Measurements from ENCODE around the gene LRP11. TPM values are rescaled to one million over a fixed set of nuclear protein-coding genes. Genes with fewer than 3 reads are reported as not detected.
"Not testable (repeated sequence)": the region's sequence is repeated elsewhere in the genome, so short reads cannot be mapped to it uniquely, and the experiment has no call there.

The LRP11 gene, protein sequence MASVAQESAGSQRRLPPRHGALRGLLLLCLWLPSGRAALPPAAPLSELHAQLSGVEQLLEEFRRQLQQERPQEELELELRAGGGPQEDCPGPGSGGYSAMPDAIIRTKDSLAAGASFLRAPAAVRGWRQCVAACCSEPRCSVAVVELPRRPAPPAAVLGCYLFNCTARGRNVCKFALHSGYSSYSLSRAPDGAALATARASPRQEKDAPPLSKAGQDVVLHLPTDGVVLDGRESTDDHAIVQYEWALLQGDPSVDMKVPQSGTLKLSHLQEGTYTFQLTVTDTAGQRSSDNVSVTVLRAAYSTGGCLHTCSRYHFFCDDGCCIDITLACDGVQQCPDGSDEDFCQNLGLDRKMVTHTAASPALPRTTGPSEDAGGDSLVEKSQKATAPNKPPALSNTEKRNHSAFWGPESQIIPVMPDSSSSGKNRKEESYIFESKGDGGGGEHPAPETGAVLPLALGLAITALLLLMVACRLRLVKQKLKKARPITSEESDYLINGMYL
- total RNA-seq (0.49 TPM), polyA plus RNA-seq (1 to 10 TPM in 2 of 4 donors, under 1 TPM in 2; 0.42 to 1.3 (median 0.93) TPM)

DNA sequence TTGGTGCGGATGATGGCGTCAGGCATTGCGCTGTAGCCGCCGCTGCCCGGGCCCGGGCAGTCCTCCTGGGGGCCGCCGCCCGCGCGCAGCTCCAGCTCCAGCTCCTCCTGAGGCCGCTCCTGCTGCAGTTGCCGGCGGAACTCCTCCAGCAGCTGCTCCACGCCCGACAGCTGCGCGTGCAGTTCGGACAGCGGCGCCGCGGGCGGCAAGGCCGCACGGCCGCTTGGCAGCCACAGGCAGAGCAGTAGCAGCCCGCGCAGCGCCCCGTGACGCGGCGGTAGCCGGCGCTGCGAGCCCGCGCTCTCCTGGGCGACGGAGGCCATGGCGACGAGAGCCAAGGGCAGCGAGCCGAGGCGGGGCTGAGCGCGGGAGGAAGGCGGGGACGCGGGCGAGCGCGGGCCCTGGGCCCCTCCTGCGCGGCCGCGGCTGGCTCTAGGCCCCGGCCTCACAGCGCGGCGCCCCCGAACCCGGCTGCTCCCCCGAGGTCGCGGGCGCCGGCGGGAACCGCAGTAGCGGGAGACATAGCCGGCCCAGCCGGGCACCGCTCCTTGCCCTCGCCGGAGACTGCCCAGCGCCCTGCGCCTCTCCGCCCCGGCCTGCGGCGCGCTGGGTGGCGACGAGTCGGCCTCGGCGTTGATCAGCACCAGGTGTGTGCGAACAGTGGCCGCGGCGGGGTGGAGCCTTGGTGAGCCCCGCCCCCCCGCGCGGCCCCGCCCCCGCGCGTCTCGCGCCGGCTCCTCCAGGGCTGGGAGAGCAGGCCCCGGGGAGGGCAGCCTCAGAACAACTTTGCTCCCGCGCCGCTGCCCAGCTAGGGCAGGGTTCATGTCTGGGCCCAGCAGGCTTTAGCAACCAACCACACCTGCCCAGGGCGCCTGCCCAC, at the start of gene LRP11:
LRP11 (minus strand) TSS at position 662 of the 880 bp plus-strand sequence; CDS start at position 323, 339 bp downstream.
- Mint-ChIP-seq H3K4me3 (peak within 1 kb of the TSS; percentile 83 to 86 (median 84)), H3K9me3 (no peaks in the 10 kb centered on the region), H3K27me3 (peaks cover 40% of the 10 kb centered on the region), H3K27ac (peak within 1 kb of the TSS in 2 of 3 donors; percentile 41 to 54), H3K36me3 (peaks cover 3% of the 10 kb centered on the region), H3K4me1 (peaks cover 0 to 13% (median 7%) of the 10 kb centered on the region in 4 donors)
- H3K4me3 ChIP-seq (ENCODE audit: low read depth, low read length) = no peak within 1 kb of the TSS
- no peaks in the 10 kb centered on the region for H3K36me3 ChIP-seq (ENCODE audit: control insufficient read depth, insufficient read depth, low read length)
- peaks cover 16% of the 10 kb centered on the region for H3K27me3 ChIP-seq (ENCODE audit: control insufficient read depth, insufficient read depth, low read length)
- peak; percentile 69 to 82 (median 80) for DNase-seq
- ATAC-seq (ENCODE audit: low read depth in 2 of 2) = peak; percentile 86 to 87
- H3K9me3 ChIP-seq (ENCODE audit: control insufficient read depth in 2 of 2, low read length in 2 of 2) = no peaks in the 10 kb centered on the region
- H3K4me1 ChIP-seq (ENCODE audit: control insufficient read depth, insufficient read depth, low read length, poor library complexity, severe bottlenecking) = peaks cover 13% of the 10 kb centered on the region
- H3K27ac ChIP-seq (ENCODE audit: insufficient read depth, low read length, poor library complexity, severe bottlenecking) = no peak within 1 kb of the TSS

DNA sequence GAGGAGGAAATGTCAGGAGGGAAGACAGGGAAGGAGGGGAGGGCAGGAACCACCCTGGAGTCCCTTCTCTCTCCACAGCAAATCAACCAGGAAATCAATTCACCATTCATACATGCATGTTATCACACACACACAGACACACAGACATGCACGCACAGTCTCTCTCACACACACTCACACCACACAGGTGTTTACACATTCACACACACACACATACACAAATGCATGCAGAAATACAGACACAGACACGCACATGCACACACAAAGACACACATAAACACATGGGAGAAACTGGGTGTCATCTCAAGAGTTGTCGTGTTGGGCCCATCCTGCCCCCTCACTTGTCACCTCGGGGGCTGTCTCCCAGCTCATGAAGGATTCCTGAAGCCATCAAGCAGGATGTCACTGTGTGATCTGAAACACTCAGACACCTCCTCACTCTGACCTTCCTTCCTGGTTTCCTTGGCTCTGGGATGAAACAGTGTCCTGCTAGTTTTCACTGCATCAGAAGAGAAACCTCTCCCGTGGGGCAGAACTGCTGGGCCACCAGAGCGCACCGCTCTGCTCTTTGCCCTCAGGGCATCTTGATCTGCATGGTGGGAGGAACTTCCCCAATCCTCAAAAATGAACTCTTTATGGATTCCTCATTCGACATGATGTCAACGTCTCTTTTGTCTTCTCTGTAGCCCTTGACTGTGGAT, 49.5 kb upstream of the LRP11 start:
- DNase-seq (no peak), ATAC-seq (ENCODE audit: low read depth in 2 of 2) (no peak)
- H3K9me3 Mint-ChIP-seq = peaks cover 0 to 2% (median 0%) of the 10 kb centered on the region in 7 donors
- no peaks in the 10 kb centered on the region for H3K36me3 ChIP-seq (ENCODE audit: control insufficient read depth, insufficient read depth, low read length)
- H3K4me1 ChIP-seq (ENCODE audit: control insufficient read depth, insufficient read depth, low read length, poor library complexity, severe bottlenecking) = no peaks in the 10 kb centered on the region
- H3K9me3 ChIP-seq (ENCODE audit: control insufficient read depth in 2 of 2, low read length in 2 of 2) = peaks cover 0 to 8% of the 10 kb centered on the region in 2 experiments
- H3K27ac Mint-ChIP-seq = no peak overlapping the region
- H3K4me3 Mint-ChIP-seq = peak overlapping the region in 1 of 4 donors; percentile 3
- H3K27ac ChIP-seq (ENCODE audit: insufficient read depth, low read length, poor library complexity, severe bottlenecking) = no peak overlapping the region
- peaks cover 38% of the 10 kb centered on the region for H3K27me3 Mint-ChIP-seq
- no peaks in the 10 kb centered on the region for H3K36me3 Mint-ChIP-seq
- peaks cover 4% of the 10 kb centered on the region for H3K27me3 ChIP-seq (ENCODE audit: control insufficient read depth, insufficient read depth, low read length)
- H3K4me1 Mint-ChIP-seq = no peaks in the 10 kb centered on the region
- H3K4me3 ChIP-seq (ENCODE audit: low read depth, low read length) = no peak overlapping the region

DNA sequence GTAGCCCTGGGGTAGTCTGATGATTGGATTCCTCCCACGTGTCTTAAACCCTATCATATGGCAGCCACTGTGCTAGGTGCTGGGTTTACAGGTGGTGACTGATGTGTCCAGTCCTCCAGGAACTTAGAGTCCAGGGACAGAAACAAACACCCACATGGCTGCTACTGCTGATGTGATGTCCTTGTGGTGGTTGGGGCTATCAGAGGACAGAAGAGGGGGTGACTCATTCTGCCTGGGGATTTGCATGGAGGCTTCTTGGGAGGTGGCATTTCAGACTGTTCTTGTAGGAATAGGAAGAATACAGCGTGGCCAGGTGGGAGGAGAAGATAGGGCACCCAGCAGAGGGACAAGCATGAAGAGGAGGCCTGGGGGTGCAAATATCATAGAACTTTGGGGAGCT, 48.9 kb upstream of the LRP11 start:
- ATAC-seq (ENCODE audit: low read depth in 2 of 2) = no peak
- peaks cover 4% of the 10 kb centered on the region for H3K27me3 ChIP-seq (ENCODE audit: control insufficient read depth, insufficient read depth, low read length)
- H3K36me3 ChIP-seq (ENCODE audit: control insufficient read depth, insufficient read depth, low read length) = no peaks in the 10 kb centered on the region
- Mint-ChIP-seq H3K4me3 (peak overlapping the region in 1 of 4 donors; percentile 3), H3K9me3 (peaks cover 0 to 5% (median under 1%) of the 10 kb centered on the region in 7 donors), H3K36me3 (peaks cover 2% of the 10 kb centered on the region), H3K27ac (no peak overlapping the region), H3K4me1 (no peaks in the 10 kb centered on the region), H3K27me3 (peaks cover 36% of the 10 kb centered on the region)
- no peak for DNase-seq
- H3K4me1 ChIP-seq (ENCODE audit: control insufficient read depth, insufficient read depth, low read length, poor library complexity, severe bottlenecking) = no peaks in the 10 kb centered on the region
- H3K27ac ChIP-seq (ENCODE audit: insufficient read depth, low read length, poor library complexity, severe bottlenecking) = no peak overlapping the region
- peaks cover 0 to 14% of the 10 kb centered on the region in 2 experiments for H3K9me3 ChIP-seq (ENCODE audit: control insufficient read depth in 2 of 2, low read length in 2 of 2)
- H3K4me3 ChIP-seq (ENCODE audit: low read depth, low read length) = no peak overlapping the region

DNA sequence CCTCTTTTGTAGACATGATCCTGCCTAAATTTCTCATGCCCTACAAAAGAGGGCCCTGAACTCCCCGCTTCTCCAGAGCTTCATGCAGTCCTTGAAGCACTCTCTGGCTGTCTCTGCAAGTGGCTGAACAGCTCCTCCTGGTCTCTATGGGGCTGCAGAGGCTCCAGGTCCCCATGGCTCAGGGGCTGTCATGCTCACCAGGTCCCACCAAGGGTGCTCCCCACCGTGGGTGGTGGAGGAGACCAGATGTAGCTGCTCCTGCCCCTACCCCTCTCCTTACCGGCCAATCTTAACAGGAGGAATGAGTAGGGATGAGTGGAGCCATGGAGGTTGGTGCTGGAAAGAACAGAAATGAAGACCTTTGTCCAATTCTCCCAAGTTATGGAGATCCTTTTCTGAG, 48.5 kb upstream of the LRP11 start:
- not testable (repeated sequence) for H3K27ac Mint-ChIP-seq; H3K4me1 ChIP-seq (ENCODE audit: control insufficient read depth, insufficient read depth, low read length, poor library complexity, severe bottlenecking); H3K36me3 Mint-ChIP-seq; H3K4me3 Mint-ChIP-seq; H3K27me3 ChIP-seq (ENCODE audit: control insufficient read depth, insufficient read depth, low read length); ATAC-seq (ENCODE audit: low read depth in 2 of 2); H3K4me1 Mint-ChIP-seq; H3K36me3 ChIP-seq (ENCODE audit: control insufficient read depth, insufficient read depth, low read length); H3K9me3 Mint-ChIP-seq; DNase-seq; H3K27ac ChIP-seq (ENCODE audit: insufficient read depth, low read length, poor library complexity, severe bottlenecking); H3K4me3 ChIP-seq (ENCODE audit: low read depth, low read length)
- H3K27me3 Mint-ChIP-seq = peaks cover 36% of the 10 kb centered on the region
- peaks cover 0 to 18% of the 10 kb centered on the region in 2 experiments for H3K9me3 ChIP-seq (ENCODE audit: control insufficient read depth in 2 of 2, low read length in 2 of 2)

DNA sequence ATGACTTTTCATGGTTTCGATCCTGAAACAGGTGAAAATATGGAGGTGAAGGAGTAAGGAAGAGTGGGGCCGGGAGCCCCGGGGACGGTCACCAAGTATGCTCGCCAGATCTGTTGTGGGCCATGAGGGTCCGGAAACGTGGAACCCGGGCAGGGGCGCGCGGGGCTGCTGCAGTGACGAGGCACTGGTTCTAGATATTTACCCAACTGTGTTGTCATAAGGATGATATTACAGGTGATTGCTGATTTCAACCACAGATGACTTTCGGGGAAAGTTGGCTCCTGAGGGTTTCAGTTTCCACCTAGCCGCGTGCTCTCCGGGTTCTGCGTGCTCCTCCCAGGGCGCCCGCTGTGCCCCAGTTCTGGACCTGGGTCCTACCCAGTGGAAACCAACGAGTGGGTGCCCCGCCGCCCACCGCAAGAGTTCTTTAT, 46.6 kb upstream of the LRP11 start:
- H3K9me3 ChIP-seq (ENCODE audit: control insufficient read depth in 2 of 2, low read length in 2 of 2) = peaks cover 0 to 18% of the 10 kb centered on the region in 2 experiments
- H3K27ac ChIP-seq (ENCODE audit: insufficient read depth, low read length, poor library complexity, severe bottlenecking) = no peak overlapping the region
- no peaks in the 10 kb centered on the region for H3K4me1 ChIP-seq (ENCODE audit: control insufficient read depth, insufficient read depth, low read length, poor library complexity, severe bottlenecking)
- H3K27me3 ChIP-seq (ENCODE audit: control insufficient read depth, insufficient read depth, low read length) = peaks cover 4% of the 10 kb centered on the region
- H3K36me3 ChIP-seq (ENCODE audit: control insufficient read depth, insufficient read depth, low read length) = no peaks in the 10 kb centered on the region
- no peak overlapping the region for H3K4me3 ChIP-seq (ENCODE audit: low read depth, low read length)
- DNase-seq (no peak), ATAC-seq (ENCODE audit: low read depth in 2 of 2) (no peak)
- peaks cover 5% of the 10 kb centered on the region for H3K36me3 Mint-ChIP-seq
- H3K27ac Mint-ChIP-seq = no peak overlapping the region
- peaks cover 0 to 12% (median 2%) of the 10 kb centered on the region in 7 donors for H3K9me3 Mint-ChIP-seq
- H3K27me3 Mint-ChIP-seq = peaks cover 26% of the 10 kb centered on the region
- H3K4me1 Mint-ChIP-seq = no peaks in the 10 kb centered on the region
- no peak overlapping the region for H3K4me3 Mint-ChIP-seq

DNA sequence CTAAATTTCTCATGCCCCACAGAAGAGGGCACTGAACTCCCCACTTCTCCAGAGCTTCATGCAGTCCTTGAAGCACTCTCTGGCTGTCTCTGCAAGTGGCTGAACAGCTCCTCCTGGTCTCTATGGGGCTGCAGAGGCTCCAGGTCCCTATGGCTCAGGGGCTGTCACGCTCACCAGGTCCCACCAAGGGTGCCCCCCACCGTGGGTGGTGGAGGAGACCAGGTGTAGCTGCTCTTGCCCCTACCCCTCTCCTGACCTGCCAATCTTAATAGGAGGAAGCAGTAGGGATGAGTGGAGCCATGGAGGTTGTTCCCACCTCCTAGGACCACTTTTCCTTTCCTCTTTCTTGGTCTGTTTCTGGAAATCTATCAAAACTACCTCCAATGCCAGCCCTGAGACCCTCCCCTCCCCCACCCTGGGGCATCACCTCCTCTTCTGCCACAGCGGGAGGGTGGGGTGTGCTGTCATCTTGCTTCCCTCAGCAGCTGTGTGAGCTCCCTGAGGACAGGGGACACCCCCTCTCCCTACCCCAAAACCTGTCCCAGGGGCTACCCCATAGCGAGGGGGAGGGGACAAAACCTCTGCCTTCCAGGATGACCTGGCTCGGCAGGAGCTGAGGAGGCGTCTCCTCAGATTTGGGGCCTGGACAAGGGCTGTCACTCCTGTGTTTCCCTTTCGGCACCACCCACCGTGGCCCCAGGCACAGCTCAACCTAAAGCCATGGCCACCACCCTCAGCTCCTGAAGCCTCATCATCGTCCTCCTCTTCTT, 45.7 kb upstream of the LRP11 start:
- Histone ChIP-seq H3K9me3 (ENCODE audit: control insufficient read depth in 2 of 2, low read length in 2 of 2) (peaks cover 0 to 18% of the 10 kb centered on the region in 2 experiments), H3K4me3 (ENCODE audit: low read depth, low read length) (no peak overlapping the region), H3K27ac (ENCODE audit: insufficient read depth, low read length, poor library complexity, severe bottlenecking) (no peak overlapping the region), H3K4me1 (ENCODE audit: control insufficient read depth, insufficient read depth, low read length, poor library complexity, severe bottlenecking) (no peaks in the 10 kb centered on the region), H3K36me3 (ENCODE audit: control insufficient read depth, insufficient read depth, low read length) (no peaks in the 10 kb centered on the region), H3K27me3 (ENCODE audit: control insufficient read depth, insufficient read depth, low read length) (peaks cover 4% of the 10 kb centered on the region)
- DNase-seq (no peak), ATAC-seq (ENCODE audit: low read depth in 2 of 2) (no peak)
- Mint-ChIP-seq H3K4me3 (no peak overlapping the region), H3K27ac (no peak overlapping the region), H3K36me3 (peaks cover 5% of the 10 kb centered on the region), H3K27me3 (peaks cover 26% of the 10 kb centered on the region), H3K9me3 (peaks cover 0 to 12% (median 2%) of the 10 kb centered on the region in 7 donors), H3K4me1 (no peaks in the 10 kb centered on the region)

Measured in CD4-positive, CD25-positive, alpha-beta regulatory T cell (primary cell).